SK-N-SH (cell line): ENCODE measurements around the gene CEACAM3. TPM values are rescaled to one million over a fixed set of nuclear protein-coding genes. Genes with fewer than 3 reads are reported as not detected.

Experiments
- CTCF ChIA-PET: fragments of 300-600, 350-600 bp; formaldehyde crosslinking; extraction: SDS; loops from one replicate; lab custom pipeline; 2021; lab: Yijun Ruan, JAX
- POLR2A ChIA-PET: fragments of 350-600 bp; sonication (Branson Sonifier 250); formaldehyde crosslinking; extraction: SDS; loops from one replicate; lab custom pipeline; 2020; ENCODE audit warnings: antibody characterized with exemption, inconsistent platforms; lab: Yijun Ruan, JAX
- DNase-seq: peaks from one replicate; pipeline ENCODE4 v3.0.0; 2012
- H2AFZ ChIP-seq: fragments of 200-600 bp; sonication (generic); 2 replicates; pipeline ENCODE4 v1.8.1; 2016; ENCODE audit warnings: antibody characterized with exemption, mild to moderate bottlenecking, low read depth
- H3F3A ChIP-seq: fragments of 200-600 bp; sonication (generic); replicated peaks from 2 replicates; pipeline ENCODE3; 2016; ENCODE audit warnings: antibody characterized with exemption, mild to moderate bottlenecking; ENCODE audit not compliant: insufficient read depth
- H3K27ac ChIP-seq, 2 experiments: fragments of 200-500 bp in 1 of 2; fragments of 200-600 bp in 1 of 2; sonication (Bioruptor generic) in 1 of 2; sonication (generic), shearing (Covaris generic) in 1 of 2; 2 replicates each; pipeline versions ENCODE4 v1.5.1 to v1.6.1; 2014 to 2016; ENCODE audit warnings: low read depth in 2 of 2, inconsistent platforms in 1 of 2, low read length in 1 of 2, mild to moderate bottlenecking in 1 of 2, mixed read lengths in 1 of 2
- H3K27me3 ChIP-seq: fragments of 200-600 bp; sonication (generic), shearing (Covaris generic); 2 replicates; pipeline ENCODE4 v1.6.1; 2016; ENCODE audit warnings: mixed run types; ENCODE audit not compliant: insufficient read depth
- H3K36me3 ChIP-seq, 2 experiments: fragments of 200-500 bp in 1 of 2; fragments of 200-600 bp in 1 of 2; sonication (Bioruptor generic) in 1 of 2; sonication (generic) in 1 of 2; replicated peaks in 1 of 2; 2 replicates each; pipeline versions ENCODE3 to v1.5.1; 2014 to 2016; ENCODE audit warnings: low read length in 1 of 2, mild to moderate bottlenecking in 1 of 2; ENCODE audit not compliant: insufficient read depth in 2 of 2, control insufficient read depth in 1 of 2
- H3K4me1 ChIP-seq, 2 experiments: fragments of 200-500 bp in 1 of 2; fragments of 200-600 bp in 1 of 2; sonication (Bioruptor generic) in 1 of 2; sonication (generic), shearing (Covaris generic) in 1 of 2; 2 replicates each; pipeline versions ENCODE4 v1.5.1 to v1.6.1; 2014 to 2016; ENCODE audit warnings: low read depth in 1 of 2, low read length in 1 of 2, mixed run types in 1 of 2; ENCODE audit not compliant: insufficient read depth in 2 of 2, control insufficient read depth in 1 of 2
- H3K4me2 ChIP-seq: fragments of 200-600 bp; sonication (generic), shearing (Covaris generic); 2 replicates; pipeline ENCODE4 v1.6.1; 2017; ENCODE audit warnings: mixed run types
- H3K4me3 ChIP-seq, 2 experiments: fragments of 200-500 bp in 1 of 2; fragments of 200-600 bp in 1 of 2; sonication (Bioruptor generic) in 1 of 2; sonication (generic), shearing (Covaris generic) in 1 of 2; 2 replicates each; pipeline versions ENCODE4 v1.5.1 to v1.8.1; 2014 to 2016; ENCODE audit warnings: low read depth in 2 of 2, inconsistent platforms in 1 of 2, low read length in 1 of 2, mild to moderate bottlenecking in 1 of 2, mixed read lengths in 1 of 2, moderate library complexity in 1 of 2
- H3K79me2 ChIP-seq: fragments of 200-600 bp; sonication (generic); 2 replicates; pipeline ENCODE4 v1.8.1; 2017; ENCODE audit warnings: mild to moderate bottlenecking; ENCODE audit not compliant: insufficient read depth
- H3K9ac ChIP-seq: fragments of 200-600 bp; sonication (generic); 2 replicates; pipeline ENCODE4 v1.6.1; 2017; ENCODE audit warnings: mixed run types
- H3K9me2 ChIP-seq: fragments of 200-600 bp; sonication (generic); 2 replicates; pipeline ENCODE4 v1.6.1; 2017; ENCODE audit warnings: mixed run types
- H3K9me3 ChIP-seq: fragments of 200-600 bp; sonication (generic); 2 replicates; pipeline ENCODE4 v1.6.1; 2017; ENCODE audit warnings: mixed run types, mild to moderate bottlenecking, moderate library complexity
- H4K20me1 ChIP-seq: fragments of 200-600 bp; sonication (generic); 2 replicates; pipeline ENCODE4 v1.6.1; 2017; ENCODE audit warnings: mild to moderate bottlenecking, mixed run types; ENCODE audit not compliant: insufficient read depth
- CHD2 ChIP-seq: fragments of 150-350 bp; IDR thresholded peaks from 2 replicates; pipeline ENCODE4 v1.6.1; 2018; ENCODE audit warnings: low read length; ENCODE audit not compliant: partially characterized antibody
- ELF1 ChIP-seq: IDR thresholded peaks from 2 replicates; pipeline ENCODE4 v1.4.0; 2012
- EZH2phosphoT487 ChIP-seq: fragments of 200-600 bp; sonication (generic); IDR thresholded peaks from 2 replicates; pipeline ENCODE4 v1.6.1; 2017; ENCODE audit warnings: low read depth, mixed run types, mild to moderate bottlenecking, antibody characterized with exemption, moderate library complexity, borderline replicate concordance
- FOSL2 ChIP-seq: IDR thresholded peaks from 2 replicates; pipeline ENCODE4 v1.4.0; 2012; ENCODE audit warnings: low read depth, mild to moderate bottlenecking, moderate library complexity, borderline replicate concordance
- FOXM1 ChIP-seq: IDR thresholded peaks from 2 replicates; pipeline ENCODE4 v1.4.0; 2012; ENCODE audit warnings: low read depth, mild to moderate bottlenecking
- GABPA ChIP-seq: IDR thresholded peaks from 2 replicates; pipeline ENCODE4 v1.4.0; 2012; ENCODE audit warnings: low read depth, mild to moderate bottlenecking
- GATA2 ChIP-seq: sonication (generic); formaldehyde crosslinking; IDR thresholded peaks from 2 replicates; pipeline ENCODE4 v1.5.0; 2020; ENCODE audit warnings: mild to moderate bottlenecking, missing genetic modification reagents
- JUND ChIP-seq: IDR thresholded peaks from 2 replicates; pipeline ENCODE4 v1.4.0; 2012
- MEF2A ChIP-seq: IDR thresholded peaks from 2 replicates; pipeline ENCODE4 v1.4.0; 2012; ENCODE audit warnings: low read depth, borderline replicate concordance
- MXI1 ChIP-seq: IDR thresholded peaks from 2 replicates; pipeline ENCODE4 v1.6.1; 2012; ENCODE audit warnings: mild to moderate bottlenecking, low read depth, low read length, improper control_type of control experiment
- PBX3 ChIP-seq: IDR thresholded peaks from 2 replicates; pipeline ENCODE4; 2012
- POLR2AphosphoS5 ChIP-seq: IDR thresholded peaks from 2 replicates; pipeline ENCODE4 v1.6.1; 2012; ENCODE audit warnings: low read depth, low read length
- RCOR1 ChIP-seq: fragments of 150-350 bp; IDR thresholded peaks from 2 replicates; pipeline ENCODE4 v1.6.1; 2017; ENCODE audit warnings: antibody characterized with exemption, low read length
- RXRA ChIP-seq: IDR thresholded peaks from 2 replicates; pipeline ENCODE4 v1.4.0; 2012; ENCODE audit warnings: low read depth, mild to moderate bottlenecking, borderline replicate concordance
- SIN3A ChIP-seq: IDR thresholded peaks from 2 replicates; pipeline ENCODE4 v1.6.1; 2012; ENCODE audit warnings: low read depth, mild to moderate bottlenecking, low read length, moderate library complexity, borderline replicate concordance
- TCF12 ChIP-seq: IDR thresholded peaks from 2 replicates; pipeline ENCODE4 v1.4.0; 2012
- USF1 ChIP-seq: IDR thresholded peaks from 2 replicates; pipeline ENCODE4 v1.4.0; 2012; ENCODE audit warnings: low read depth, borderline replicate concordance
- ZBTB33 ChIP-seq: IDR thresholded peaks from 2 replicates; pipeline ENCODE4 v1.4.0; 2012; ENCODE audit warnings: low read depth, borderline replicate concordance
- WGBS: methylation state at CpG from one replicate; pipeline ENCODE4 v1.1.6; 2017; ENCODE audit warnings: low lambda C conversion rate; 5-methylcytosine and 5-hydroxymethylcytosine counted together
- polyA plus RNA-seq, 3 experiments: library from polyadenylated mRNA; depleted of rRNA; stranded (reverse); fragments of >200 nt; gene quantifications; 2 replicates each; pipeline ENCODE4 v1.2.3, GENCODE V29; 2012
- TF ChIP-seq, protein P1 (sequence below): IDR thresholded peaks from 2 replicates; pipeline ENCODE4 v1.4.0; 2012; ENCODE audit warnings: low read depth

Gene CEACAM3
- polyA plus RNA-seq, 1 of the 3 experiments (the other 2 are of a cell fraction): not detected

DNA sequence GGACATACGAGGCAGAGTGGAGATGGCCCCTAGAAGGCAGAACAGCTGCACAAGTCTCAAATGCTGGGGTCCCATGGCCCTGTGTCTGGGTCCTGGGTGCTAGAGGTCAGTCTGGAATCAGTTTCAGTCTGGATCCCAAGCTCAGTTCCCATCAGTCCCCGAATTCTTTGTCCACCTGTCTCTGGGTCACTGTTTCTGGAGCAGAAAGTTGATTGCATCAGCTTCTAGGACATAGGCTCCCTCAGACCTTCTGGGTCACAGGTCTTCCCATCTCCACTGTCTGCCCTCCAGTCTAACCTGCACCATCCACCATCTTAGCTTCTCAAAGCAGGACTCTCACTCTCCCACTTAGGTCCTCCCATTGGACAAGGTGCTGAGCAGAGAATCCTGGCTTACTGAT, 42.8 kb downstream of the CEACAM3 start:
- 10% methylated on average over 1 of the region's 2 CpGs for WGBS
- Histone ChIP-seq H3K9me2 (no peaks in the 10 kb centered on the region), H3K4me3 (no peak overlapping the region), H3K9me3 (no peaks in the 10 kb centered on the region)
- TF ChIP-seq GATA2 (CRISPR knock-in tag): no peak
- TF ChIP-seq POLR2AphosphoS5: no peak
- TF ChIP-seq RXRA: no peak
- no peak for TF ChIP-seq ZBTB33
- TF ChIP-seq FOXM1: no peak
- TF ChIP-seq SIN3A: no peak
- no peak for TF ChIP-seq MEF2A
- no peak for TF ChIP-seq ELF1
- TF ChIP-seq FOSL2: no peak
- TF ChIP-seq MXI1: no peak
- TF ChIP-seq, protein P1, sequence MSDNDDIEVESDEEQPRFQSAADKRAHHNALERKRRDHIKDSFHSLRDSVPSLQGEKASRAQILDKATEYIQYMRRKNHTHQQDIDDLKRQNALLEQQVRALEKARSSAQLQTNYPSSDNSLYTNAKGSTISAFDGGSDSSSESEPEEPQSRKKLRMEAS: no peak
- TF ChIP-seq CHD2: no peak
- TF ChIP-seq JUND: no peak
- TF ChIP-seq USF1: no peak
- no peak for TF ChIP-seq GABPA
- no peak for TF ChIP-seq RCOR1
- no peak for TF ChIP-seq TCF12
- no peak for TF ChIP-seq PBX3
- TF ChIP-seq EZH2phosphoT487: no peak
- TF ChIP-seq, all 33 proteins: peak for 0
- no peaks in the 10 kb centered on the region for H3K4me1 ChIP-seq
- no peaks in the 10 kb centered on the region for H3F3A ChIP-seq
- H3K79me2 ChIP-seq: no peaks in the 10 kb centered on the region
- H4K20me1 ChIP-seq: no peaks in the 10 kb centered on the region
- CTCF ChIA-PET: interaction anchor here (1.1 to 2.2 kb wide), 2 partner anchors 20 to 46 kb away, joined by 3 to 8 read pairs; partner anchors contain the start of gene RPS19
- DNase-seq: no peak
- H3K4me2 ChIP-seq: no peak overlapping the region
- no peak overlapping the region for H2AFZ ChIP-seq
- no peak overlapping the region for H3K9ac ChIP-seq
- H3K27ac ChIP-seq: no peak overlapping the region
- H3K36me3 ChIP-seq: no peaks in the 10 kb centered on the region
- POLR2A ChIA-PET: no interaction called here
- peaks cover 40% of the 10 kb centered on the region for H3K27me3 ChIP-seq
